Inflammatory macrophage (primary cell): ENCODE data around the gene DEPDC5.
A peak's percentile ranks its signal among the peaks of the same experiment; 100 is the strongest.

Experiments
- DNase-seq, 2 donors: peaks; one replicate each; pipeline ENCODE4 v3.0.0-alpha.2; 2020 to 2022

The DEPDC5 gene

GRCh38 chr22:31896472-31896871 is 142.7 kb downstream of the DEPDC5 start:
- no peak for DNase-seq

- DNase-seq = no peak
Measured at GRCh38 chr22:31897842-31898805, 144.3 kb downstream of the DEPDC5 start.

- no peak for DNase-seq
Measured at GRCh38 chr22:31898926-31899325, 145.1 kb downstream of the DEPDC5 start.

- no peak for DNase-seq
Measured at GRCh38 chr22:31899669-31900068, 145.8 kb downstream of the DEPDC5 start.

- no peak for DNase-seq
Measured at GRCh38 chr22:31901388-31902137, 147.7 kb downstream of the DEPDC5 start.

GRCh38 chr22:31904651-31905050 is 150.8 kb downstream of the DEPDC5 start:
- no peak for DNase-seq

- no peak for DNase-seq
Measured at GRCh38 chr22:31905356-31905755, 151.5 kb downstream of the DEPDC5 start.

GRCh38 chr22:31906086-31906485 is 152.3 kb downstream of the DEPDC5 start:
- no peak for DNase-seq

GRCh38 chr22:31906569-31906968 is 152.8 kb downstream of the DEPDC5 start:
- DNase-seq = no peak

- no peak for DNase-seq
Measured at GRCh38 chr22:31909977-31910376, 156.2 kb downstream of the DEPDC5 start.

- DNase-seq = no peak
Measured at GRCh38 chr22:31911565-31912406, 158.0 kb downstream of the DEPDC5 start.

- no peak for DNase-seq
Measured at GRCh38 chr22:31912407-31912743, 158.6 kb downstream of the DEPDC5 start.

GRCh38 chr22:31915586-31915985 is 161.8 kb downstream of the DEPDC5 start:
- DNase-seq = no peak

- DNase-seq = peak; percentile 75 to 82
Measured at GRCh38 chr22:31917227-31917921, 163.6 kb downstream of the DEPDC5 start.

- DNase-seq = no peak
Measured at GRCh38 chr22:31919730-31920129, 165.9 kb downstream of the DEPDC5 start.

- DNase-seq = no peak
Measured at GRCh38 chr22:31920306-31920705, 166.5 kb downstream of the DEPDC5 start.

- DNase-seq = peak in 1 of 2 donors; percentile 46
Measured at GRCh38 chr22:31921106-31921505, 167.3 kb downstream of the DEPDC5 start.

GRCh38 chr22:31922534-31922933 is 168.7 kb downstream of the DEPDC5 start:
- peak; percentile 54 to 75 for DNase-seq

- DNase-seq = peak; percentile 74 to 78
Measured at GRCh38 chr22:31923136-31923535, 169.3 kb downstream of the DEPDC5 start.

- DNase-seq = no peak
Measured at GRCh38 chr22:31923747-31924146, 169.9 kb downstream of the DEPDC5 start.

GRCh38 chr22:31925056-31925455 is 171.2 kb downstream of the DEPDC5 start:
- DNase-seq = no peak

GRCh38 chr22:31926024-31926423 is 172.2 kb downstream of the DEPDC5 start:
- DNase-seq = no peak
